GM12878 (cell line): Measurements from ENCODE around the gene HPS3.

Experiments used
- CEBPB ChIP-seq, 2 experiments: fragments of 150-350 bp in 1 of 2; IDR thresholded peaks; 2 replicates each; pipeline ENCODE4 v1.6.1; 2012 to 2014; ENCODE audit warnings: low read depth in 2 of 2, low read length in 2 of 2, borderline replicate concordance in 1 of 2, inconsistent platforms in 1 of 2
- CTCF ChIP-seq, 3 experiments: IDR thresholded peaks in 2 of 3; conservative IDR thresholded peaks in 1 of 3; 2 replicates each; pipeline ENCODE4 v1.5.1; 2011; ENCODE audit warnings: low read depth in 3 of 3, low read length in 3 of 3, mild to moderate bottlenecking in 3 of 3, control low read depth in 2 of 3, moderate library complexity in 2 of 3, inconsistent platforms in 1 of 3, mixed read lengths in 1 of 3; ENCODE audit not compliant: control insufficient read depth in 2 of 3, insufficient read depth in 1 of 3; ENCODE audit errors: extremely low read depth in 1 of 3
- EED ChIP-seq: sonication (generic); IDR thresholded peaks from 2 replicates; pipeline ENCODE4 v1.6.1; 2016; ENCODE audit warnings: antibody characterized with exemption, low read depth
- ETV6 ChIP-seq, 2 experiments: fragments of 450-650 bp in 1 of 2; IDR thresholded peaks in 1 of 2; conservative IDR thresholded peaks in 1 of 2; 2 replicates each; pipeline ENCODE4 v1.6.1; 2014; ENCODE audit warnings: antibody characterized with exemption in 1 of 2, borderline replicate concordance in 1 of 2, low read depth in 1 of 2, mild to moderate bottlenecking in 1 of 2, moderate library complexity in 1 of 2
- LARP7 ChIP-seq: fragments of 450-650 bp; IDR thresholded peaks from 2 replicates; pipeline ENCODE4 v1.6.1; 2017; ENCODE audit warnings: mild to moderate bottlenecking
- MAX ChIP-seq: IDR thresholded peaks from 2 replicates; pipeline ENCODE4 v1.6.1; 2012; ENCODE audit warnings: low read depth, low read length, improper control_type of control experiment
- POLR2AphosphoS5 ChIP-seq: IDR thresholded peaks from 2 replicates; pipeline ENCODE4 v1.6.1; 2011; ENCODE audit warnings: mild to moderate bottlenecking, low read length, inconsistent platforms
- RAD21 ChIP-seq: IDR thresholded peaks from 2 replicates; pipeline ENCODE4 v1.6.1; 2011; ENCODE audit warnings: mild to moderate bottlenecking, low read depth, low read length, moderate library complexity; ENCODE audit not compliant: insufficient read depth
- TAF1 ChIP-seq: IDR thresholded peaks from 2 replicates; pipeline ENCODE4 v1.6.1; 2011; ENCODE audit warnings: mild to moderate bottlenecking, low read depth, low read length, borderline replicate concordance
- USF1 ChIP-seq: IDR thresholded peaks from 2 replicates; pipeline ENCODE4 v1.6.1; 2011; ENCODE audit warnings: borderline replicate concordance, low read depth, mild to moderate bottlenecking, moderate library complexity, mixed read lengths, low read length; ENCODE audit not compliant: insufficient read depth; ENCODE audit errors: extremely low read length
- YY1 ChIP-seq: IDR thresholded peaks from 2 replicates; pipeline ENCODE4 v1.6.1; 2011; ENCODE audit warnings: low read depth, mild to moderate bottlenecking, low read length
- ZNF274 ChIP-seq: IDR thresholded peaks from one replicate; pipeline ENCODE4 v1.8.0; 2011; ENCODE audit not compliant: insufficient read length, insufficient read depth

GRCh38 chr3:149145356-149145755, 15.9 kb downstream of the HPS3 start:
- no peak for TF ChIP-seq CTCF (IDR thresholded peaks at IDR 0.05 in 2 of 3, conservative IDR thresholded peaks at IDR 0.05 in 1 of 3; ENCODE audit: control insufficient read depth in 2 of 3, extremely low read depth in 1 of 3, insufficient read depth in 1 of 3, low read depth in 3 of 3, low read length in 3 of 3)
- no peak for TF ChIP-seq POLR2AphosphoS5
- no peak for TF ChIP-seq RAD21
- TF ChIP-seq USF1, result no peak
- TF ChIP-seq YY1, result no peak
- TF ChIP-seq CEBPB (IDR thresholded peaks at IDR 0.05; ENCODE audit: borderline replicate concordance in 1 of 2, low read depth in 2 of 2, low read length in 2 of 2), result no peak
- TF ChIP-seq MAX, result no peak
- no peak for TF ChIP-seq EED
- TF ChIP-seq ZNF274, result no peak
- TF ChIP-seq ETV6 (conservative IDR thresholded peaks at IDR 0.05 in 1 of 2, IDR thresholded peaks at IDR 0.05 in 1 of 2; ENCODE audit: borderline replicate concordance in 1 of 2, low read depth in 1 of 2), result no peak
- no peak for TF ChIP-seq LARP7
- TF ChIP-seq TAF1, result no peak
